GM21528 (cell line): Measurements from ENCODE around the gene AP1G2.

Experiments
- ATAC-seq: cut with Tn5 transposase; IDR thresholded peaks from one replicate; pipeline ENCODE4 v1.9.1; 2021; ENCODE audit warnings: mild to moderate bottlenecking, moderate library complexity; ENCODE audit not compliant: unreplicated experiment, low FRiP score

The AP1G2 gene

DNA sequence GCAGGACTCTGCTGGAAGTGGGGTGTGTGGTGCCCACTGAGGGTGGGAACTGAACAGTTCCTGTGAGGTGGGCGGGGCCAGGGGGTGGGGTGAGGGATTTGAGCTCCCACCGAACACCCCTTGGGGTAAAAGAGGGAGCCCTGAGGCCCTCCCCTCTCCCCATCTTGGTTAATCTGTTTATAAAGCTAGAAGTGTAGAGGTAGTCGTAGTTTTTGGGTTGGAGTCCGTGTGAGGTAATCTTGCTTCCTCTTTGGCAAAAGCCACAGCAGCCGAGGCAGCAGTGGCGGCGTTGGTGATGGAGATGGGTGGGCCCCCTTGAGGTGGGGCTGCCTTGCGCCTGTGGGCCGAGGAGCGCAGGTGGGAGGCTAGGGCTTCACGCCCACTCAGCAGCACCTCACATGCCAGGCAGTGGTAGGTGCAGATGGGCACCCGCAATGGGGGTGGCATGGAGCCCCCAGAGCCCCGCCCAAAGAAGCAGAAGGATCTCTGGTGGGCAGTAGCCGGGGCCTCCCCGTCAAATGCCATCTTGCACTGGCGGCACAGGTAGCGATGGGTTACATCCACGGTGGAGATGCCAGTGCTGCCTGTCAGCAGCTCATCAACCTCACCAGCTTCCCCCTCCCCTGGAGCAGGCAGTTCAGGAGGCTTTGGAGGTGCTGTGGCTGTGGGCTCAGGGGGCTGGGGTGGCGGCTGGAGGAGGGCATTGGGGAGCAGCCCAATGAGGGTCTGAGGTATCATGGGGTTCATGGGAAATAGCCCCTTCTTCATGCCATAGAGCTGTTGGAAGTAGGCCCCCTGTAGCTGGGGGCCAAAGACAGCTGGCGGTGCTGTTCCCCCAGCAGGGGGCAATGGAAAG, 45.6 kb downstream of the AP1G2 start:
- no peak for ATAC-seq

DNA sequence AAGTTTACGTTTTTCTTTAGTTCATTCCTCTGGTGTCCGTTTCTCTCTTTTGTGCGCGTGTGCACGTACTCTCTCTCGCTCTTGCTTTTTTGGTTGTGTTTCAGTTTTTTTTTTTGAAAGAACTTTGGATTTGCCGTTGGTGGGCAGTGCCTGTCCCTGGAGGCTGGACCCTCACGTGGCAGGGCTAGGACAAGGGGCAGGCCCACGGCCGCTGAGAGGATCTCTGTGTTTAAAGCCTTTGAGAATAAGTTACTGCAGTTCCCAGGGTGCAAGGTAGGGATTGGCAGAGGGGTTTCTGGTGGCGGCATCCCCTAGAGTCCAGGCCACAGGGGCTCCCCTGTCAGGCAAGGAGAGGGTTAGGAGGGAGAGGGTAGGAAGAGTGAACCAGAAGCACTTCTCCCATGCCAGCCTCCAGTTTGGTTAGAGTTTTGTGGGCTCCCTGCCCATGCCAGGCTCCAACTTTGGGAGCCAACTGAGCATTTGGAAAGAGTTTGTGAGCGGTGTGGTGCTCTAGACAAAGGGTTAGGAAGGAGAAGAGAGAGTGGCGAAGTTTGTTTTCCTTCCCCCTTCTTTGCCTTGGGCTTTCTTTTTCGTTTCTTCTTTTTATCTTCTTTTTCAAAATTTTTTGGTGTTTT, 46.6 kb downstream of the AP1G2 start:
- no peak for ATAC-seq

DNA sequence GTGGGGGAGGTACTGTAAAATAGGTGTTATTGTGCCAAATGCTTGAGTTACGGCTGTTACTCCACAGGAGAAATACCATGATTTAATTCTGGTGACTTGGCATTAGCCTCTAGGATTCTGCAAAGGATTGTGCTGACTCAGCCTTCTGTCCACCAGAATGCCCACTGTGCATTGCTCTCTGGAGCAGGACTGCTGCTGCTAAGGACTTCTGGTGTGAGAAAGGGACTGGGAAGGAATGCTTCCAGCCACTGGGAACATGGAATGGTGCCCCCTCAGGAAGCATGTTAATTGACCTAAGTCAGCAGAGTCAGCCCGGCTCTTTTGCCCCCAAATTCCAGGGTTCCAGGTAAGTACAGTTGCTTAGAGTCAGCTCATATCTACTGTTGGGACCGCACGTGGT, 48.9 kb downstream of the AP1G2 start:
- ATAC-seq, result no peak

DNA sequence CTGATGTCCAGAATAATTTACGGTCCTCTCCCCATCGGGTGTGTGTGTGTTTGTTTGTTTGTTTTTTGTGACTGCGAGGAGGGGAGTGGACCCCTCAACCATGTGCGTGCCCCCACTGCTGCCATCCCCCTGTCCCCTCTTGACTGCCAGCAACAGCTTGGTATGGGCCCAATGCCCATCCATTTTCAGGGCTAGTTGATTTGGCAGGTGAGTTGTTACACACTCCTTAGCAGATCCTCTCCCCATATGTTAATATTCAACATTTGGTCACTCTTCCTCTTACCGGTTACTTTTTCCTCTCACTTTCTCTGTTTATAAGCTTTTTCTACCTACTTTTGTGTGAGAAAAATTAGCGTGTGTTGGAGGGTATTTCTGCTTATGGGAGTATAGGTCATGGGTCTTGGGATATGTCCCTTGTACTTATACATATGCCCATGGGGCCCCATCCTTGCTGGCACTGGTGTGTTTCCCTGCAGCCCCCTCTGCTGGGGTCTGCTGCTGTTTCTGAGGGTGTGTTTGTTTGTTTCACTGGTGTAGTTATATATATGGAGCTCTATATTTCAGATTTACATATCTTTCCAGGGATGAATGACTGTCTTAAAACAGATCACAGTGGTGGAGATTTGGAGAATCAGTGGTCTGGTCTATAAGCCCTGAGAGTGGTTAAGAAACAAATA, 49.8 kb downstream of the AP1G2 start:
- ATAC-seq, result no peak

DNA sequence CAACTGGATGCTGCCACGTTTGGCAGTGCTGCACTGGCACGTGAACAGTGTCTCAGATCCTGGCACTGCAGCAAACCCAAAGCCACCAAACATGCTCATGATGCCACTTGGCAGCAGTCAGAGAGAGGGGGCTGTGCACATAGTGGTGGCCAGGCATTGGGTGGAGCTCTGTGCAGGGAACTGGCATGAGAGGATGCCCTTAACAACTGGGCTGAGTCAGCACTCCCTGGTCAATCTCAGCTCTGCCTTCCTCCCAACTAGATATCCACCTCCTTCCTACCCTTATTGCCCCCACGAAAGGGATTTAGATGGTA, 53.0 kb downstream of the AP1G2 start:
- no peak for ATAC-seq

DNA sequence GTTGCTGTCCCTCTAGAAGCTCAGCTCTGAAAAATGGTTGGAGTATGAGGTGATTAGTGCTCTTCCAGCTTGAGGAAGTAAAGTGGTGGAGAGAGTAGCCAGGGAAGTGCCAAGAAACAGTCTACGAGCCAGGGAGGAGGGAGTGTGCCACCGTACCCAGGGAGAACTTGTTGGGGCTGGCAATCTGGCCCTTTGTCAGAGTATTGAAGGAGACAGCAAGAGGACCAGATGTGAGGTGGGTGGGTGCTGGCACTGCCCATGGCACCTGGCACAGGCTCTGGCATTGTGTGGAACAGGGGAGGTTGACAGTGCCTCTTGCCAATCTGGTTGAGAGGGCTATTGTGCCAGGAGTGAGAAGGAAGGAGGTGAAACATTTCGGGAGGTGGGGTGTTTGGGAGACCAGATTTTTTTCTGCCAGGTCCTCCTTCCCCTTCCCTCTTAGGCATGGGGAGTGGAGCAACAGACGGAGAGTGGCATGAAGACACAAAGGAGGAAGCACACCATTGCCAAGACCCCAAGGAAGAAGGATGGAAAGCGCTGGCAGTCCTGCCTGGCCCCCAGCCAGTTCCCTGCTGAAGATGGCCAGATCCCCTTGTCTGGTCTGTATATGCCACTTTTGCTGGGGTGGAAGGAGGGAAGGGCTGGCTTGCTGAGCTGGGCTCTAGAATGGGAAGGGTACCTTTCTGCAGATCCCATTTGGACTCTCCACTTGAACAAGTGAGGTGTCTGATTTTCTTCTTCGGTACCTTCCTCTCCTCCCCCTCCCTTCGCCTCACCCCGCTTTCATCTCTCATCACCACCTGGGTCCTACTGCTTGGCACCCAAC, 53.6 kb downstream of the AP1G2 start:
- no peak for ATAC-seq

GRCh38 chr14:23513005-23513817, 54.4 kb downstream of the AP1G2 start:
- ATAC-seq, result no peak

DNA sequence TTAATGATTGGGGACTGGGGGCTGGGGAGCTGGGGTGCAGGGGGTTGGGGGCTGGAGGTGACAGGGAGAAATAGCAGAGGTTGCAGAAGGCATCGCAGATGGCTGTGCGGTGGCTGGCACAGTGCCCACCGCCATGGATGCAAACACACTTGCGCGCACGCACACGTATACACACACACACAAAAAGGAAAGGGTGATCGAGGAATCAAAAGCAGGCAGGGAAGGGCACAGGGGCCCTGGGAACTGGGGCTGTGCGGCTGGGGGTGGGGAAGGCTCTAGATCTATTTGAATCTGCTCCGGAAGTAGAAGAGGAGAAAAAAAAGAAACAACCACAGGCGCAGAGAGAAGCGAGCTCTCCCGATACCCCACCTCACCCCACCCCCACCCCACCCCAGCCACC, 55.4 kb downstream of the AP1G2 start:
- no peak for ATAC-seq
